ELR (cell line): Measurements from ENCODE around the gene TIMP1.
A peak's percentile ranks its signal among the peaks of the same experiment; 100 is the strongest.

Experiments
- DNase-seq: peaks from one replicate; pipeline ENCODE4 v3.0.0-alpha.2; 2015; ENCODE audit warnings: low read depth

Gene TIMP1

GRCh38 chrX:47573341-47574075, 8.7 kb upstream of the TIMP1 start:
- DNase-seq = peak; percentile 32

GRCh38 chrX:47574076-47574546, 8.1 kb upstream of the TIMP1 start:
- no peak for DNase-seq

DNA sequence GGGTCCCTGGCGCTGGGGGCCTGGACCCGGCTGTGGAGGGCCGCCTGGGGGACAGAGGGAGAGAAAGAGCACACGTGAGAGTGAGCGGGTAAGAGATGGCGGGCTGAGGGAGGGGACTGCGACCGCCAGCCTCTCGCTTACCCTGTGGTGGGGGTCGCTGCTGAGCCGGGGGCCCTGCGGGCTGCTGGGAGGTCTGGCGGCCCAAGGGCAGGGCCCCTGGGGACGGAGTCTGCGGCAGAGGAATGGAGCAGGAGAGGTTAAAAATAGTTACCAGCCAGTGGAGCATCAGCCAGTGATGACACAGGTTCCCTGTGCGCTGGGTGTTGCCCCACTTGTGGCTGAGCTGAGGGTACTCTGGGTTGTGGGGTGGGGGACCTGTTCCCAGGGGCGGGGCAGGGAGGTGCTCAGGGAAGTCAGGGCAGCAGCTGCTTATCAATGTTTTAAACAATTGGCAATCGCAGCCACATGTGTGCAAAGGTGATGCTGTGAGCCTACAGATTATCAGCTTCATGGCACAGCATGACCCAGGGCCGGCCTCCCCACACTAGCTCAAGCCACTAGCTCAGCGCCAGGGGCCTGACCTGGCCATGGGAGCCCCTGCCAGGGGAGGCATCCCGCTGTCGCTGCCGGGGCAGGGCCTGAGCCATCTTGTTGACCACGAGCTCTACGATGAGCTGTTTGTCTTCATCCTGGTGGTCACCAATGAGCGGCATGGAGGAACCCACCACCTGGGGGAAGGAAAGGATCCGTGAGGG, 7.5 kb upstream of the TIMP1 start:
- DNase-seq = no peak

DNA sequence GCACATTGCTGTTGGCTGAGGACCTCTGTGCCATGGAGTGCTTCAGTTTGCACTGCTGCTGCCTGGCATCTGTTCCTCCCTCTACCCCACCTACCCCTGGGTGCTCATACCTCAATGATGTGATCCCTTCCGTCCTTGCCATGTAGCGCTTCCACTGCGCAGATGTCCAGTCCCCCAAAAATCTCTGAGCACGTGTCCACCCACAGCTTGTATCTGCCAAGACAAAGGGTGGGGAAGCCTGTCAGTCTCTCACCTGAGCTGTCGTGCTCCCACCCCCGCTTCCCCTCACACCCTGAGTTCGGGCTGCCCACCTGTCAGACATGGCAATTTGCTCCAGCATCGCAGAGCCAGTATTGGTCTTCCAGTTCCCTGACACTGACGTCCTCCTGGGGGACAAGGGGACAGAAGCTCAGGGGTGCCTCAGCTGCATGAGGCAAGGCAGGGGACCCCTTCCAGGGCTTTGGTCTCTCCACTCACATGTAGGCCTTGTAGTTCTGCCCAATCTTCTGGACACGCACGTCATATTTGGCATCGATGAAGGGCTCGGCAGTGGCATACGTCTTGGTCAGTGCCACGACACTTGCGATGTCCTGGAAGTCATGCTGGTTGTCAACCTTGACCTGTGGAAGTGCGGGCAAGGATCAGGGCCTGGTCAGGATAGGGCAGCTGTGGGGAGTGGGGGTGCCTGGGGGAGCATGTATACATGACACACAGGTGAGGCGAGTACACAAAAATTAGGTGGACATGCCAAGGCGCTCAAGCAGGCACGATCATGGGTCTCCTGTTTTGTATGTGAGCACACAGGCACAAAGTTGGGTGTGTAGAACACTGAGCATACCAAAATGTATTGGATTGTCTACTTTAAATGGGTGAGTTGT, 6.0 kb upstream of the TIMP1 start:
- DNase-seq = no peak

DNA sequence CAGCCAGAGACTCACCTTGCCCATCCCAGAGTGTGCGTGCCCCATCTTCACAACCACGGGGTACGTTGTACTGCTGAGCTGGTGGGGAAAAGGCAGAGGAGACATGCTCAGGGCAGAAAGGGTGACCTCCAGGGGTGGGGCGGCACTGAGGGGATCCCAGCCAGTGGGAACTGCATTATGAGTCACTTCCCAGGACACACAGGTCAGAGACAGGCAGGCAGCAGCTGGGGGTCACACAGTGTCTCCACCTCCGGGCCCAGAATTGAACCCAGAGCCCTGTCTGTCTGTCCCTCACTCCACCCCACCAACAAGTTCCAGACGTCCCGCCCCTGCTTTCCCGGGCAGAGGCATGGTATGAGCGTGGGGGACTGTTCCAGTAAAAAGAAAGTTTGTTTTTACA, 4.8 kb upstream of the TIMP1 start:
- DNase-seq = no peak

DNA sequence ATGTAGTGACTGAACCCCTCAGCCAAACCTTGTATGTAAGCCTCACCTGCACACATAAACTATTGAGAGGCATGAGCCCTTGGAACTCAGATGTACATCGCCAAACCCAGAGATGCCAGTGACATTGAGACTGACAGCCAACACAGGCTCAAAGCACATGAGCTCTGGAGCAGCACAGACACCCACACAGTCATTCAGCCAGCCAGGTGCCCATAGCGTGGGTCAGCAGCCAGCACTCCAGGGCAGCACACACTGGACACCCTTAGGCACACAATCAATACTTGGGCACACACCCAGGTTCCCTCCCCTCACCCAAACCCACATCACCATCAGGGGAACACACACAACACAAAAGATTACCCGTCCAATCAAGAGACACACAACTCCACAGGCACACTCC, 4.3 kb upstream of the TIMP1 start:
- DNase-seq = no peak

DNA sequence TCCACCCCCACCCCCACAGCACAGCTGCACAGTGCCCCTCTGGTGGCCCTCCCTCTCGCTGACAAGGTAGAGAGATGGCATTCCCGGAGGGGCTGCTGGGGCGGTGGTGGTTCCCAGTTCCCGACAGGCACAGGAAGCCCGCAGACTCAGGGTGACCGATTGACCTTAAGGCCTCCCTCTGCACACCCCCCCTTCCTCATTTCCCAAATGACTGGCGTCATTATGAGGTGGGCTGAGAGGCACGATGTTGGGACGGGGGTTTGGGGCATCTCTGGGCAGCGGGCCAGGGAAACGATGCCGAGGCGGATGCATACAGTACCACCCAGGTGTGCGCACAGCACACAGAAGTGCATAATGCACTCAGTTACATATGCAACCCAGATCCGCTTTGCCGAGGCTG, 3.5 kb upstream of the TIMP1 start:
- no peak for DNase-seq

DNA sequence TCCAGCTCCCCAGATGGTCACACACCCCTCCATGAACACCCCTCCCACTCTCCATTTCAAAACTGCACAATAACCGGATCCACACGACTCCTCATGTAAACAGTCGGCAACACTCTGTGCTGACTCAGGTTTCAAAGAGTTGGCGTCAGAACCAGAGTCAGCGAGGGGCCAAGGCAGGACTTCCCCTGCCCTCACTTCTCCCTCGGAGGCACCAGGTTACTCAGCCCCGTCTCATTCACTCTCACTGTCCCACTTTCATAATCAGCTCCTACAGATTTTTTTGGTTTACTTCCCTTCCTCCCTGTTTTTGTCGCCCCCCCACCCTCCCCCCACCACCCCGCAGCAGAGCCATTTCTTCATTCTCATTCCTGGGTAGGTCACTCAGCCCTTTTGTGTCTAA, 2.7 kb upstream of the TIMP1 start:
- DNase-seq = peak; percentile 86

DNA sequence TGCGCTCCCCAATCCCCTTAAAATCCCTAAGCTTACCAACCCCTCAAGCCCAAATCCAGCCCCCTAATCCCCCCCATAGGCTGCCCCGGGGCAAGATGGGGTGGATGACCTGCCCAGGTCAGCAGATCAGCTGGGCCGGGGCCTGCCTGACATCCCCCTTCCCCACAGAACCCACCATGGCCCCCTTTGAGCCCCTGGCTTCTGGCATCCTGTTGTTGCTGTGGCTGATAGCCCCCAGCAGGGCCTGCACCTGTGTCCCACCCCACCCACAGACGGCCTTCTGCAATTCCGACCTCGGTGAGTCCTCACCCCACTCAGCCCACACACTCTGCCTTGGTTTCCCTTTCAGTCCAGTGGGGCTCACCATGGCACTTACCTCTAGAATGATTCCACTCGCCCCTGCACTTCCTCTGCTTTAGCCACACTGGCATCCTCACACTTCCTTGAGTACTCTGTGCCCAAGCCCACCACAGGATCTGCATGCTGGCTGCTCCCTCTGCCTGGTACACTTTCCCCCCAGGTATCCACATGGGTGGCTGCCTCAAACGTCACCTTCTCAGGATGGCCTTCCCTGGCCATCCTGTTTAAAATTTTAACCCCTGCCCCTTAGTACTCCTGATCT, 1.1 kb downstream of the TIMP1 start:
- DNase-seq = no peak

DNA sequence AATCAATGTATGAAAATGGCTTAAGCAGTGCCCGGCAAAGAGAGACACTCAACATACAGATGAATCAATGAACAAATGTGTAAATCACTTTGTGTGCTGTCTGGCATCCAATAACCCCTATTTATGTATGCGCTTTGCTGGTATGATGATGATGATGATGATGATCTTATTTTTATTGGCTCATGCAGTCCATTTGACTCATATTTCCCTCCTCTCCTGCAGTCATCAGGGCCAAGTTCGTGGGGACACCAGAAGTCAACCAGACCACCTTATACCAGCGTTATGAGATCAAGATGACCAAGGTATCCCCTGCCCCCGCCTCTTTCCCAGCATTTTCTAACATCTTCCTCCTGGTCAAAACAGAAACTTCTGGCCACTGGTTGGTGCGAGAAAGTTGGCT, 2.5 kb downstream of the TIMP1 start:
- no peak for DNase-seq

DNA sequence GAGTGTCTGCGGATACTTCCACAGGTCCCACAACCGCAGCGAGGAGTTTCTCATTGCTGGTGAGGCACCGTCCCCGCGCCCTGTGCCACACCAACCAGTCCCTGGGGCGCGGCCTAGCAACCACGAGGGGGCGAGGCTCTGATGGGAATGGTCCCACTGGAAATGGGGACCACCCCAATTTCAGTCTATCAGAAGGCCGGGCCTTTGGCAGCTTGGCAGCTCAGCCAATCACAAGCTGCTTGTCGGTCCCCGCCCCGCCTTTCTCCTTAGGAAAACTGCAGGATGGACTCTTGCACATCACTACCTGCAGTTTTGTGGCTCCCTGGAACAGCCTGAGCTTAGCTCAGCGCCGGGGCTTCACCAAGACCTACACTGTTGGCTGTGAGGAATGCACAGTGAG, 3.0 kb downstream of the TIMP1 start:
- no peak for DNase-seq

GRCh38 chrX:47586043-47586787, 4.0 kb downstream of the TIMP1 start:
- no peak for DNase-seq

DNA sequence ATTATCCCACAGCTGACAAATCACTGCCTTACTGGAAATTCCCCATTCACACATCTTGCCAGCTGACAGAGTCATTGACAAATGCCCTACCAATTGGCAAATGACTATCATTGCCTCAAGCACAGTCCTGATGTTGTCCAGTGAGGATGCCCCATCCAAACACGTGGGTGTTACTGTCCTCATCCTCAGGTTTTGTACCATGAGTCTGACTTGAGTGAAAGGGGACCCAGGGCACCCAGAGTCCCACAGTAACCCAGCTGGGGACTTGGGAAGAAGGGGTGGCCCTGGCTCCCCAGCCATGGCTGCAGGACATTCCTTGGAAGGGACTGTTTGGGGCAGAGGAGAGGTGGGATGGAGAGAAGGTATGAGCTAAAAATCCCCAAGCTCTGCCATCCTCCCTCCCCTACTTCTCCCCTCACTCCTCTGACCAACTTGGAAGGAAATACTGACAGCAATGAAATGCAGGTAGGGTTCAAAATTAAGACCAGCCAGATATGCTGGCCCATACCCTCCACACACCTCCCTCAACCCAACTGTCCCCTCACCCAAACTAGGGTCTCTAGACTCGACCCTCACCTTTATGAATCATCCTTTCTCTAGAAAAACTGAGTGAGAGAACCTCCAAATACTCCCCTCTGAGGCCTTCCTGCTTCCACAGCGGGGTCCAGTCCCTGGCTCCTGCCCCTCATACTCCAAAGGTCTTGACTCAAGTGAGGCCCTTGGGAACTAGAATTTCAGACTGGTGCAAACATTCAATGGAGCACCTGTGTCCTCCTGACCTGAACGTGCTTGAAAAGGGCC, 5.1 kb downstream of the TIMP1 start:
- DNase-seq = no peak

- no peak for DNase-seq
These were observed 5.9 kb downstream of the TIMP1 start for GRCh38 chrX:47587906-47588735.

DNA sequence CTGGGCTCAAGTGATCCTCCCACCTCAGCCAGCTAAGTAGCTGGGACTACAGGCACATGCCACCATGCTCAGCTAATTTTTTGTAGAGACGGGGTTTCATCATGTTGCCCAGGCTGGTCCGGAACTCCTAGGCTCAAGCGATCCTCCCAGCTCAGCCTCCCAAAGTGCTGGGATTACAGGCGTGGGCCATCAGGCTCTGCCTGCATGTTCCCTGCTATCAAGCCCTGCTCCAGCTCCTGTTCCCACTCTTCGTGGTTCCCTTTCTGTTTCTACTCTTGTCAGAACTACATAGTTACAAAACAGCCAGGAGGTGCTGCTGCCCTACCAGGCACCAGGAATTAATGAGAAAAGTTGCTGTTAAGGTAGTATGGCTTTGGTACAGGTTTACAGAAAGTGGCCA, 8.7 kb downstream of the TIMP1 start:
- no peak for DNase-seq

DNA sequence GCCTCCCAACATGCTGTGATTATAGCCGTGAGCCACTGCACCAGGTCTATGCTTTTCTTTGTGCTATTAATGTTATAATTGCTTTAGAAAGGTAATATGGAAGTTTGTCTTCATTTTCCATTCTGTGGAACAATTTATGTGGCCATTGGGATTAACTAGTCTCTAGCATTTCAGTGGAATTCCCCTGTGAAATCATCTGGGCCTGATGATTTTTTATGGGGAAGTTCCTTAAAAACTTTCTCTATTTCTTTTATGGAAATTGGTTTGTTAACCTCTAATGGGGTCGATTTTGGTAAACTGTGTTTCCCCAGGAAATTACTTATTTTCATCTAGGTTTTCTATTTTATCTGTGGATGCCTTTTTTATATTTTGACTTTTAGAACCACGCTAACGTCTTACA, 11.3 kb downstream of the TIMP1 start:
- DNase-seq = no peak

DNA sequence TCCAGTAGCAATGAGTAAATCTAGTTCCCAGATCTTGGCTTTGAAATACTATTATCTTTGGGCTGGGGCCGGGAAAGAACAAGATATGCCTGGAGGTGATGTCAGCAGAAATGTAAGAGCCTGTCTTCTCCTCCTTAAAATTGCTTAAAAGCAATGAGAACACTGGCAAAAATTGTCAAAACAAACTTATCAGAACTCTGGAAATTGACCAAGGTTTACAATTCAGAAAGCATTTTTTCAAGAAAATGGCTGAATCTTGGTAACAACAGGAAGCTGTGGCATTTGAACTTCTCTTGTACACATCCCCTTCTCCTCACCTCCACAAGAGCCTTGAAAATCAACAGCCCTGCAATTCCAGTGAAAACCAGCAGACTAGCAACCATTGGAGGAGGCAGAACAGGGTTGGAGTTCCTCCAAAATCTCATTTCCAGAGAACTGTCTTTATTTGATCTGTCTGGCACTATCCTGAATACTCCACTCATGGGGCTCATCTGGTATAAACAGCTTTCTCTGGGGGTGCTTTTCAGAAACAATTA, 13.5 kb downstream of the TIMP1 start:
- DNase-seq = no peak

- no peak for DNase-seq
These were observed 14.0 kb downstream of the TIMP1 start for GRCh38 chrX:47596256-47596655.

DNA sequence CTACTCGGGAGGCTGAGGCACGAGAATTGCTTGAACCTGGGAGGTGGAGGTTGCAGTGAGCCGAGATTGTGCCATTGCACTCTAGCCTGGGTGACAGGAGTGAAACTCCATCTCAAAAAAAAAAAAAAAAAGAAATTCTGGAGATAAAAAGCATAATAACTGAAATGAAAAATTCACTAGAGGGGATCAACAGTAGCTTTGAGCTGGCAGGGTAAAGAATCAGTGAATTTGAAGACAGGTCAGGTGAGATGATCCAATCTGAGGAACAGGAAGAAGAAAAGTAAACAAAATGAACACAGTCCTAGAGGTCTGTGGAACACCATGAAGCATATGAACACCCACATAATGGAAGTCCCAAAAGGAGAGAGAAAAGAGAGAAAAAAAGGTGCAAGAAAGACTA, 15.0 kb downstream of the TIMP1 start:
- no peak for DNase-seq
